ENCODE measurements around the gene PLXNB2.

DNA sequence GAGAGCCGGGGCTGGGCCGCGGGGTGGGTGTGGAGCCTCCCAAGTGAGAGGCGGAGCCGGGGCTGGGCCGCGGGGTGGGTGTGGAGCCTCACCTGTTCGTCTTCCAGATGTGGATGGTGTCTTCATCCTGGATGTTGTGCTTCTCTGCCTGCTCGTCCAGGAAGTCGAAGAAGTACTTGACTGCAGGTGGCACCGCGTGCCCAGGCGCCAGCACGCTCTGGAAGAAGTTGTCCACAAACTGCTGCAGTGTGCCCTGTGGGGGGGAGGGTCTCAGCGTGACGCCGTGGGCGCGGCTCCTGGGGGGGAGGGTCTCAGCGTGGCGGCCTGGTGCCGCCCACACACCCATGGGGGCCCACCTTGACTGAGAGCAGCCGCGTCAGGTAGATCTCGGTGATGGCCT, 29.7 kb downstream of the PLXNB2 start:
- TF ChIP-seq, protein P1, sequence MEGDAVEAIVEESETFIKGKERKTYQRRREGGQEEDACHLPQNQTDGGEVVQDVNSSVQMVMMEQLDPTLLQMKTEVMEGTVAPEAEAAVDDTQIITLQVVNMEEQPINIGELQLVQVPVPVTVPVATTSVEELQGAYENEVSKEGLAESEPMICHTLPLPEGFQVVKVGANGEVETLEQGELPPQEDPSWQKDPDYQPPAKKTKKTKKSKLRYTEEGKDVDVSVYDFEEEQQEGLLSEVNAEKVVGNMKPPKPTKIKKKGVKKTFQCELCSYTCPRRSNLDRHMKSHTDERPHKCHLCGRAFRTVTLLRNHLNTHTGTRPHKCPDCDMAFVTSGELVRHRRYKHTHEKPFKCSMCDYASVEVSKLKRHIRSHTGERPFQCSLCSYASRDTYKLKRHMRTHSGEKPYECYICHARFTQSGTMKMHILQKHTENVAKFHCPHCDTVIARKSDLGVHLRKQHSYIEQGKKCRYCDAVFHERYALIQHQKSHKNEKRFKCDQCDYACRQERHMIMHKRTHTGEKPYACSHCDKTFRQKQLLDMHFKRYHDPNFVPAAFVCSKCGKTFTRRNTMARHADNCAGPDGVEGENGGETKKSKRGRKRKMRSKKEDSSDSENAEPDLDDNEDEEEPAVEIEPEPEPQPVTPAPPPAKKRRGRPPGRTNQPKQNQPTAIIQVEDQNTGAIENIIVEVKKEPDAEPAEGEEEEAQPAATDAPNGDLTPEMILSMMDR (IDR thresholded peaks at IDR 0.05) = no peak
- TF ChIP-seq POLR2A (IDR thresholded peaks at IDR 0.05) (no peak), POLR2AphosphoS5 (IDR thresholded peaks at IDR 0.05; ENCODE audit: insufficient read depth in 1 of 2, low read depth in 1 of 2) (no peak)

Data from vagina (tissue), 2 donors.